MM.1S (cell line): ENCODE results near the gene GALE.

Source experiments
- DNase-seq: peaks from one replicate; pipeline ENCODE4 v3.0.0-alpha.2; 2015
- H2AFZ ChIP-seq: fragments of 300-600 bp; sonication (generic); 2 replicates; pipeline ENCODE4 v1.6.0; 2016; ENCODE audit warnings: antibody characterized with exemption, low read length
- H3F3A ChIP-seq: fragments of 300-600 bp; sonication (generic); 2 replicates; pipeline ENCODE4 v1.6.1; 2016; ENCODE audit warnings: mild to moderate bottlenecking, antibody characterized with exemption, low read length, moderate library complexity, mixed read lengths; ENCODE audit not compliant: insufficient read depth
- H3K27ac ChIP-seq: fragments of 300-600 bp; sonication (generic); 2 replicates; pipeline ENCODE4 v1.5.1; 2016; ENCODE audit warnings: mild to moderate bottlenecking, low read length
- H3K27me3 ChIP-seq: fragments of 300-600 bp; sonication (generic); replicated peaks from 2 replicates; pipeline ENCODE4 v1.6.0; 2016; ENCODE audit warnings: low read length; ENCODE audit not compliant: insufficient read depth
- H3K36me3 ChIP-seq: fragments of 300-600 bp; sonication (generic); replicated peaks from 2 replicates; pipeline ENCODE4 v1.6.1; 2016; ENCODE audit warnings: mild to moderate bottlenecking, low read length, mixed read lengths; ENCODE audit not compliant: insufficient read depth
- H3K4me1 ChIP-seq: fragments of 300-600 bp; sonication (generic); 2 replicates; pipeline ENCODE4 v1.6.1; 2016; ENCODE audit warnings: low read length, mixed read lengths
- H3K4me2 ChIP-seq: fragments of 300-600 bp; sonication (generic); 2 replicates; pipeline ENCODE4 v1.6.0; 2016; ENCODE audit warnings: low read depth, low read length
- H3K4me3 ChIP-seq: fragments of 300-600 bp; sonication (generic); 2 replicates; pipeline ENCODE4 v1.5.1; 2016; ENCODE audit warnings: low read length, mixed read lengths
- H3K79me2 ChIP-seq: fragments of 300-600 bp; sonication (generic); 2 replicates; pipeline ENCODE4 v1.6.1; 2016; ENCODE audit warnings: mixed run types, low read length, mixed read lengths
- H3K9ac ChIP-seq: fragments of 300-600 bp; sonication (generic); 2 replicates; pipeline ENCODE4 v1.6.1; 2016; ENCODE audit warnings: low read length, mixed read lengths
- H3K9me2 ChIP-seq: fragments of 300-600 bp; sonication (generic); replicated peaks from 2 replicates; pipeline ENCODE4 v1.6.1; 2016; ENCODE audit warnings: mild to moderate bottlenecking, low read length, mixed read lengths; ENCODE audit not compliant: insufficient read depth
- H3K9me3 ChIP-seq: fragments of 300-600 bp; sonication (generic); replicated peaks from 2 replicates; pipeline ENCODE4 v1.6.1; 2016; ENCODE audit warnings: mild to moderate bottlenecking, low read length, mixed read lengths; ENCODE audit not compliant: insufficient read depth
- H4K20me1 ChIP-seq: fragments of 300-600 bp; sonication (generic); 2 replicates; pipeline ENCODE4 v1.6.1; 2016; ENCODE audit warnings: mild to moderate bottlenecking, low read length, moderate library complexity, mixed read lengths; ENCODE audit not compliant: insufficient read depth
- CTCF ChIP-seq: fragments of 300-600 bp; sonication (generic); IDR thresholded peaks from 2 replicates; pipeline ENCODE4 v1.5.1; 2016; ENCODE audit warnings: antibody characterized with exemption, low read length, mixed read lengths
- EZH2 ChIP-seq: fragments of 300-600 bp; sonication (generic); optimal IDR thresholded peaks from 2 replicates; pipeline ENCODE3; 2017; ENCODE audit warnings: low read depth, mild to moderate bottlenecking, antibody characterized with exemption, low read length, mixed read lengths
- EZH2phosphoT487 ChIP-seq: fragments of 300-600 bp; sonication (generic); IDR thresholded peaks from 2 replicates; pipeline ENCODE4 v1.6.1; 2018; ENCODE audit warnings: antibody characterized with exemption, low read length

Gene GALE

DNA sequence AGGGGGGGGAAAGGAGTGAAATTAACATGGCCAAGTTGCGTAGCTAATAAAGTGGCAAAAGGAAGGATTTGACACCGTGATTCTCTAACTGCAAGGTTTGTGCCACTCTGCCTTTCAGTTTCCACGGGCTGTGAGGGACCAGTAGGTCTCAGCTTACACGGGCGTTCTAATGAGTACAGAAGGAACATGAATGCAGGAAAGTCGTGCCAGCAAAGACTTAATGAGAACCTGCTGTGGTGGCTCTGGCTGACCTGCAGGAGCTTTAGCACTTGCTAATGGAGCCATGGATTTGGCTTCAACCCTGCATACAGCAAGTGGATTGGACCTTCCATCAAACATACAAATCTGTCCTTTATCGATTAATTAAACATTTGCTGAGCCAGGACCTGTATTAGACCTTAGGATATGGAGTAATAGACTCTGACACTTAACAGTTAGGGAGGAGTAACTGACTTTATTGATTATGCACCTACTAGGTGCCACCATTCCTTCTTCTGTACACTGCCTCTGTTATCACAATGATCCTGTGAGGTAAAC, 37.4 kb downstream of the GALE start:
- Histone ChIP-seq H3K9me3 (no peaks in the 10 kb centered on the region), H3K9me2 (no peaks in the 10 kb centered on the region), H3K36me3 (no peaks in the 10 kb centered on the region), H3K27me3 (no peaks in the 10 kb centered on the region), H4K20me1 (no peaks in the 10 kb centered on the region), H3K4me1 (peaks cover 11% of the 10 kb centered on the region), H3K79me2 (no peaks in the 10 kb centered on the region), H3F3A (no peaks in the 10 kb centered on the region), H3K27ac (no peak overlapping the region), H3K4me2 (no peak overlapping the region), H3K4me3 (no peak overlapping the region), H3K9ac (no peak overlapping the region), H2AFZ (no peak overlapping the region)
- DNase-seq: no peak
- TF ChIP-seq CTCF (no peak), EZH2phosphoT487 (no peak), EZH2 (no peak)

GRCh38 chr1:23759277-23759676, 41.3 kb downstream of the GALE start:
- no peak overlapping the region for H3K4me2 ChIP-seq
- no peaks in the 10 kb centered on the region for H3K9me3 ChIP-seq
- no peak overlapping the region for H3K4me3 ChIP-seq
- peaks cover 11% of the 10 kb centered on the region for H3K4me1 ChIP-seq
- DNase-seq: no peak
- H3K36me3 ChIP-seq: peaks cover 12% of the 10 kb centered on the region; the same call in 1 of the 2 replicates
- no peak overlapping the region for H3K27ac ChIP-seq
- H2AFZ ChIP-seq: no peak overlapping the region
- no peak for TF ChIP-seq EZH2
- TF ChIP-seq EZH2phosphoT487: no peak
- TF ChIP-seq CTCF: no peak
- H3K79me2 ChIP-seq: no peaks in the 10 kb centered on the region
- no peaks in the 10 kb centered on the region for H3K27me3 ChIP-seq
- no peak overlapping the region for H3K9ac ChIP-seq
- H4K20me1 ChIP-seq: no peaks in the 10 kb centered on the region
- H3K9me2 ChIP-seq: no peaks in the 10 kb centered on the region
- no peaks in the 10 kb centered on the region for H3F3A ChIP-seq

DNA sequence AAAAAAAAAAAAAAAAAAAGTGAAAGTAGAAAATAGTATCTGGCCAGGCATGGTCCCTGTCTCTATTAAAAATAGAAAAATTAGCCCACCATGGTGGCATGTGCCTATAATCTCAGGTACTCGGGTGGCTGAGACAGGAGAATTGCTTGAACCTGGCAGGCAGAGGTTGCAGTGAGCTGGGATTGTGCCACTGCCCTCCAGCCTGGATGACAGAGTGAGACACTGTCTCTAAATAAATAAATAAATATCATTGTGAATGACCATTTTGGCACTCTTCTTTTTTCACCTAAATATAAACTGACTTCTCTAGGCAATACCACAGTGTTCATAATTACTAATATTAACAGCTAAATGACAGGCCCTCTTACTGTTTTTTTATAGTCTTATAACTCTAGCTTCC, 42.7 kb downstream of the GALE start:
- Histone ChIP-seq H3K27ac (no peak overlapping the region), H3K4me2 (no peak overlapping the region), H2AFZ (no peak overlapping the region), H3K36me3 (peaks cover 24% of the 10 kb centered on the region), H3F3A (no peaks in the 10 kb centered on the region), H3K27me3 (no peaks in the 10 kb centered on the region), H4K20me1 (no peaks in the 10 kb centered on the region), H3K9me2 (no peaks in the 10 kb centered on the region), H3K79me2 (no peaks in the 10 kb centered on the region), H3K9ac (no peak overlapping the region), H3K4me1 (peaks cover 11% of the 10 kb centered on the region), H3K4me3 (no peak overlapping the region), H3K9me3 (no peaks in the 10 kb centered on the region)
- no peak for DNase-seq
- TF ChIP-seq EZH2: no peak
- TF ChIP-seq CTCF: no peak
- no peak for TF ChIP-seq EZH2phosphoT487
